Uterus (tissue), 2 donors: ENCODE data around the gene LTN1.

ENCODE experiments used
- POLR2A ChIP-seq, 2 donors: fragments of 450-650 bp; IDR thresholded peaks; one replicate each; pipeline ENCODE4 v1.6.1; 2016; ENCODE audit warnings: antibody characterized with exemption in 2 of 2, mild to moderate bottlenecking in 1 of 2, moderate library complexity in 1 of 2
- TF ChIP-seq, protein P1 (sequence below), 4 experiments: fragments of 200-600 bp in 2 of 4; fragments of 450-650 bp in 2 of 4; sonication (generic) in 2 of 4; IDR thresholded peaks; one replicate each; pipeline ENCODE4 v1.5.1; 2016 to 2019; ENCODE audit warnings: antibody characterized with exemption in 4 of 4, mild to moderate bottlenecking in 2 of 4, moderate library complexity in 1 of 4

DNA sequence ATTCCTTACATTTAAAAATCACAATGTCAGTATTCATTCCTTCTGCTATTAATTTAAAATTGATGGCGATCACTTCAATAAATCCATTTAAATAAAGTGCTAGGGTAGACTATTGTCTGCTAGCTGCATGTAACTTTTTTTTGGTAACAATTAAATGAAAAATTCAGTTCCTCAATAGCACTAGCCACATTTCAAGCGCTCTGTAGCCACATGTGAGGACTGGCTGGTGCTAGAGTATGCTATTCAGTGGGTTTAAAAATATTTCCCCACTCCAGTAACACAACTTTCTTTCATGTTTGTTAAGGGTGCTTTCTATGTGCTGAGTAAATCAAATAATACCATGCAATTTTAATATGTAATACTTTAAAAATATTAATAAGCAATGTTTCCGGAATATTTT lies 108.2 kb downstream of the LTN1 start:
- TF ChIP-seq, protein P1, sequence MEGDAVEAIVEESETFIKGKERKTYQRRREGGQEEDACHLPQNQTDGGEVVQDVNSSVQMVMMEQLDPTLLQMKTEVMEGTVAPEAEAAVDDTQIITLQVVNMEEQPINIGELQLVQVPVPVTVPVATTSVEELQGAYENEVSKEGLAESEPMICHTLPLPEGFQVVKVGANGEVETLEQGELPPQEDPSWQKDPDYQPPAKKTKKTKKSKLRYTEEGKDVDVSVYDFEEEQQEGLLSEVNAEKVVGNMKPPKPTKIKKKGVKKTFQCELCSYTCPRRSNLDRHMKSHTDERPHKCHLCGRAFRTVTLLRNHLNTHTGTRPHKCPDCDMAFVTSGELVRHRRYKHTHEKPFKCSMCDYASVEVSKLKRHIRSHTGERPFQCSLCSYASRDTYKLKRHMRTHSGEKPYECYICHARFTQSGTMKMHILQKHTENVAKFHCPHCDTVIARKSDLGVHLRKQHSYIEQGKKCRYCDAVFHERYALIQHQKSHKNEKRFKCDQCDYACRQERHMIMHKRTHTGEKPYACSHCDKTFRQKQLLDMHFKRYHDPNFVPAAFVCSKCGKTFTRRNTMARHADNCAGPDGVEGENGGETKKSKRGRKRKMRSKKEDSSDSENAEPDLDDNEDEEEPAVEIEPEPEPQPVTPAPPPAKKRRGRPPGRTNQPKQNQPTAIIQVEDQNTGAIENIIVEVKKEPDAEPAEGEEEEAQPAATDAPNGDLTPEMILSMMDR (IDR thresholded peaks at IDR 0.05): no peak
- TF ChIP-seq POLR2A (IDR thresholded peaks at IDR 0.05): no peak
